Measurements from ENCODE around the gene PROS1.

PROS1 gene

GRCh38 chr3:93973131-93974126, at the start of gene PROS1:
TSS of gene PROS1 (minus strand) at chr3:93973896. CDS start at chr3:93973749, 147 bp downstream.
- peak; percentile 70 for DNase-seq

GRCh38 chr3:94020293-94020692, 46.6 kb upstream of the PROS1 start:
- DNase-seq, result no peak

- no peak for DNase-seq
Observed at GRCh38 chr3:94019659-94020058, 46.0 kb upstream of the PROS1 start.

- no peak for DNase-seq
Observed at GRCh38 chr3:94015025-94015424, 41.3 kb upstream of the PROS1 start.

GRCh38 chr3:94012185-94012584, 38.5 kb upstream of the PROS1 start:
- DNase-seq, result no peak

- peak; percentile 7 for DNase-seq
Observed at GRCh38 chr3:94011233-94011711, 37.6 kb upstream of the PROS1 start.

- no peak for DNase-seq
Observed at GRCh38 chr3:94009608-94010007, 35.9 kb upstream of the PROS1 start.

- no peak for DNase-seq
Observed at GRCh38 chr3:94008253-94008652, 34.6 kb upstream of the PROS1 start.

GRCh38 chr3:94004301-94004910, 30.7 kb upstream of the PROS1 start:
- no peak for DNase-seq

GRCh38 chr3:94001827-94002495, 28.3 kb upstream of the PROS1 start:
- DNase-seq, result no peak

GRCh38 chr3:94001191-94001590, 27.5 kb upstream of the PROS1 start:
- DNase-seq, result no peak

GRCh38 chr3:93994056-93994455, 20.4 kb upstream of the PROS1 start:
- DNase-seq, result no peak

GRCh38 chr3:93992207-93992606, 18.5 kb upstream of the PROS1 start:
- no peak for DNase-seq

GRCh38 chr3:93991631-93992030, 17.9 kb upstream of the PROS1 start:
- no peak for DNase-seq

GRCh38 chr3:93989241-93989640, 15.5 kb upstream of the PROS1 start:
- DNase-seq, result no peak

- no peak for DNase-seq
Observed at GRCh38 chr3:93988764-93989163, 15.1 kb upstream of the PROS1 start.

GRCh38 chr3:93988283-93988682, 14.6 kb upstream of the PROS1 start:
- DNase-seq, result no peak

GRCh38 chr3:93984618-93985017, 10.9 kb upstream of the PROS1 start:
- DNase-seq, result no peak

- DNase-seq, result no peak
Observed at GRCh38 chr3:93983408-93983807, 9.7 kb upstream of the PROS1 start.

GRCh38 chr3:93981649-93982048, 8.0 kb upstream of the PROS1 start:
- no peak for DNase-seq

- DNase-seq, result peak; percentile 95
Observed at GRCh38 chr3:93979850-93980676, 6.4 kb upstream of the PROS1 start, which contains the start of gene ARL13B. TSS of gene ARL13B (plus strand) at chr3:93980155. CDS start at chr3:93980424, 269 bp downstream.

GRCh38 chr3:93969997-93970396, 3.7 kb downstream of the PROS1 start:
- DNase-seq, result no peak

Data from stimulated activated CD4-positive, alpha-beta T cell treated with anti-CD3 and anti-CD28 coated beads, Interleukin-15, amount 100 ng/mL, for 24 hours (primary cell).